ENCODE data around the gene PPEF1.

Gene PPEF1

DNA sequence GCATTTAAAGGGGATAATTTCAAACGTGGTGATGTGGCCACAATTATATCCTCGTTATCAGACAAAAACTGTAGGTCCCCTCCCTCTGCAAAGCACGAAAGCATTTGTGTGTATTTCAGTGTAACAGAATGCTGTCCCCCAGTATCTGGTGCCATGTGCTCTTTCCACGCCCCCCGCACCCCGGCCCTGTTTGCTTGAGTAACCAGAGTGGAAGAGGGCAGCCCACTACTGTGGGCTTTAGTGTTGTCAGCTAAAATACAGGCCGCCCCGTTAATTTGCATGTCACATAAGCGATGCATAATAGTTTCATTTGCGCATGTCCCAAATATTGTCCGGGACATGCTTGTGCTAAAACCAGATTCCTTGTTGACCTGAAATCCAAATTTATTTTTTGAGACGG lies 166.4 kb downstream of the PPEF1 start:
- peaks cover 34% of the 10 kb centered on the region for H3K27me3 Mint-ChIP-seq
- no peak for DNase-seq
- no peaks in the 10 kb centered on the region for H3K9me3 Mint-ChIP-seq
- no peaks in the 10 kb centered on the region for H3K36me3 Mint-ChIP-seq (ENCODE audit: low read depth)
- H3K27ac Mint-ChIP-seq = no peak overlapping the region
- H3K4me1 Mint-ChIP-seq (ENCODE audit: low read depth) = peaks cover 14% of the 10 kb centered on the region
- no peak overlapping the region for H3K4me3 Mint-ChIP-seq

DNA sequence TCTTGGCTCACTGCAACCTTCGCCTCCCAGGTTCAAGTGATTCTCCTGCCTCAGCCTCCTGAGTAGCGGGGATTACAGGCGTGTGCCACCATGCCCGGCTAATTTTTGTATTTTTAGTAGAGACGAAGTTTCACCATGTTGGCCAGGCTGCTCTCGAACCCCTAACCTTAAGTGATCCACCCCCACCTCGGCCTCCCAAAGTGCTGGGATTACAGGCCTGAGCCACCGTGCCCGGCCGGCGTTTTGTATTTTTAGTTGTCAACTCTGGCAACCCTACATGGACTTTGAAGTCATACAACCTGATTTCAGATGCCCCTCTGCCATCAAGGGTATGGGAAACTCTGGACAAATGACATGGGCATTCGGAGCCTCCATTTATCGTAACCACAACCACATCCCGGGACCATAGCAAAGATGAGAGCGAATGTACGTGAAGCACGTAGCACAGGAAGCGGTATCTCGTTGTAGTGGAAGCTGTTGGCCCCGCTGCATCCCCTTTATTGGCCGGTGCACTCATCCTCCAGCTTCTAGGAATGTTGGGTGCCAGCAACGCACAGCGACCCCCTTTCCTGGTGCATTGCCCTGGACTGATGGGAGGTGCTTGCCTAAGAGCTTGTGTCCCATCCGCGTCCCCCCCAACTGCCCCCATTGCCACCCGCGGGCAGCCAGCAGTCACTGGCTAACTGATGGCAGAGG lies 167.3 kb downstream of the PPEF1 start:
- H3K9me3 Mint-ChIP-seq = no peaks in the 10 kb centered on the region
- peaks cover 38% of the 10 kb centered on the region for H3K27me3 Mint-ChIP-seq
- DNase-seq = no peak
- peaks cover 14% of the 10 kb centered on the region for H3K4me1 Mint-ChIP-seq (ENCODE audit: low read depth)
- no peak overlapping the region for H3K4me3 Mint-ChIP-seq
- H3K27ac Mint-ChIP-seq = no peak overlapping the region
- H3K36me3 Mint-ChIP-seq (ENCODE audit: low read depth) = no peaks in the 10 kb centered on the region

DNA sequence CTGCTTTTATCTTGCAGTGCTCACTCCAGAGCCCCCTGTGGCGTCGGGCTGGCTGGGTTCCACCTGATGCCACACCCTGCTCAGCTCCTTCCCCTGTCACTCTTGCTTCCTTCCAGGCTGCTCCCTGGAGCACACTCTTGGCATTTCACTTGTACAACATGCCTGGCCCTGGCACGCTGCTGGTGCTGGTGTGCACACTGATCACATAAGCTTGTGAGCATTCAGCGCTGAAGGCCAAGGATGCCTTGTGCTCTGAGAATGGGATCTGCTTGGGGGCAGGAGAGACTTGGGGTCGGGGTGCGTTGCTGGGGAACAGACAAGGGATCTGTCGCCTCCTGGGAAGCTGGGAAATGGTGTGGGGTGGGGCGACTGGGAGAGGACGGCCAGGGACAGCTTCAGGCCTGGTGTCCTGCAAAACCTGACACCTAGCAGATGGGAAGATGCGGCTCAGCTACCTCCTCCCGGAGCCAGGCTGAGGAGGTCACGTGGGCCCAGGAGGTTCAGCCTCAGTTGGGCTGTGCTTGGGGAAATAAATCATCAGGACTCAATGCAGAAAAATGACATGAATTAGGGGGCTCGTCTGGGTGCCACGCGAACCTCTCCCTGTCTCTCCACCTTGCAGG lies 167.9 kb downstream of the PPEF1 start:
- H3K27me3 Mint-ChIP-seq = peaks cover 38% of the 10 kb centered on the region
- peaks cover 14% of the 10 kb centered on the region for H3K4me1 Mint-ChIP-seq (ENCODE audit: low read depth)

DNA sequence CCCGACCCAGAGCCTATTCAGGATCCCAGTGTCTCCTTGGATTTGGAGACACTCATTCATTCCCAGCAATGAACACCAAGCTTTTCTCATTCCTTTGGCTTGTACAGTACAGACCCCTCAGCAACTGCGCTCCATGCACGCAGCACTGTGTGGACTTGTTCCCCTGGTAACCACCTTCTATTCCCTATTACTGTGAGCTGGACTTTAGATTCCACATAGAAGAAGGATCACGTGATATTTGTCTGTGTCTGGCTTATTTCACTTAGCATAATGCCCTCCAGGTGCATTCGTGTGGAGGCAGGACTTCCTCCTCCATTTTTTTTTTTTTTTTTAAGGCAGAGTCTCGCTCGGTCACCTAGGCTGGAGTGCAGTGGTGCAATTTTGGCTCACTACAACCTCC lies 170.0 kb downstream of the PPEF1 start:
- Mint-ChIP-seq H3K27me3 (peaks cover 38% of the 10 kb centered on the region), H3K9me3 (no peaks in the 10 kb centered on the region), H3K36me3 (ENCODE audit: low read depth) (no peaks in the 10 kb centered on the region), H3K4me3 (no peak overlapping the region), H3K4me1 (ENCODE audit: low read depth) (peaks cover 13% of the 10 kb centered on the region), H3K27ac (no peak overlapping the region)
- no peak for DNase-seq

More for the DNA sequence above, 167.9 kb downstream of the PPEF1 start:
- Mint-ChIP-seq H3K4me3 (no peak overlapping the region), H3K9me3 (no peaks in the 10 kb centered on the region), H3K27ac (no peak overlapping the region), H3K36me3 (ENCODE audit: low read depth) (no peaks in the 10 kb centered on the region)
- DNase-seq = no peak
